Testis (tissue), 2 donors: ENCODE data around the gene CNMD.

ENCODE experiments used
- POLR2A ChIP-seq: fragments of 450-650 bp; IDR thresholded peaks from one replicate; pipeline ENCODE4 v1.6.1; 2017; ENCODE audit warnings: antibody characterized with exemption, mild to moderate bottlenecking, moderate library complexity
- TF ChIP-seq, protein P1 (sequence below), 3 experiments: fragments of 450-650 bp in 2 of 3; fragments of 200-600 bp in 1 of 3; sonication (generic) in 1 of 3; IDR thresholded peaks; one replicate each; pipeline ENCODE4 v1.5.1; 2016 to 2019; ENCODE audit warnings: antibody characterized with exemption in 3 of 3, mild to moderate bottlenecking in 2 of 3, moderate library complexity in 1 of 3

- TF ChIP-seq, protein P1, sequence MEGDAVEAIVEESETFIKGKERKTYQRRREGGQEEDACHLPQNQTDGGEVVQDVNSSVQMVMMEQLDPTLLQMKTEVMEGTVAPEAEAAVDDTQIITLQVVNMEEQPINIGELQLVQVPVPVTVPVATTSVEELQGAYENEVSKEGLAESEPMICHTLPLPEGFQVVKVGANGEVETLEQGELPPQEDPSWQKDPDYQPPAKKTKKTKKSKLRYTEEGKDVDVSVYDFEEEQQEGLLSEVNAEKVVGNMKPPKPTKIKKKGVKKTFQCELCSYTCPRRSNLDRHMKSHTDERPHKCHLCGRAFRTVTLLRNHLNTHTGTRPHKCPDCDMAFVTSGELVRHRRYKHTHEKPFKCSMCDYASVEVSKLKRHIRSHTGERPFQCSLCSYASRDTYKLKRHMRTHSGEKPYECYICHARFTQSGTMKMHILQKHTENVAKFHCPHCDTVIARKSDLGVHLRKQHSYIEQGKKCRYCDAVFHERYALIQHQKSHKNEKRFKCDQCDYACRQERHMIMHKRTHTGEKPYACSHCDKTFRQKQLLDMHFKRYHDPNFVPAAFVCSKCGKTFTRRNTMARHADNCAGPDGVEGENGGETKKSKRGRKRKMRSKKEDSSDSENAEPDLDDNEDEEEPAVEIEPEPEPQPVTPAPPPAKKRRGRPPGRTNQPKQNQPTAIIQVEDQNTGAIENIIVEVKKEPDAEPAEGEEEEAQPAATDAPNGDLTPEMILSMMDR (IDR thresholded peaks at IDR 0.05), result no peak
- no peak for TF ChIP-seq POLR2A
Measured at GRCh38 chr13:52785739-52786138, 46.1 kb upstream of the CNMD start.
